Measurements from ENCODE around the gene NSMCE4A. TPM values are rescaled to one million over a fixed set of nuclear protein-coding genes. Genes with fewer than 3 reads are reported as not detected.
"Not testable (repeated sequence)": the region's sequence is repeated elsewhere in the genome, so short reads cannot be mapped to it uniquely, and the experiment has no call there.

NSMCE4A gene
- total RNA-seq, 1 donor from 2014 or later: 17.6 TPM

- Histone ChIP-seq H3K4me3 (ENCODE audit: low read depth, low read length) (no peak overlapping the region), H3K36me3 (ENCODE audit: control insufficient read depth, insufficient read depth, low read length) (no peaks in the 10 kb centered on the region), H3K27me3 (ENCODE audit: control insufficient read depth, insufficient read depth, low read length) (no peaks in the 10 kb centered on the region)
- DNase-seq (ENCODE audit: low read depth) (peak; percentile 55), FAIRE-seq (no peak)
- TF ChIP-seq CTCF (IDR thresholded peaks at IDR 0.05; ENCODE audit: insufficient read depth, low read length, severe bottlenecking): no peak
These were observed 19.5 kb upstream of the NSMCE4A start for GRCh38 chr10:121994429-121994941.

GRCh38 chr10:121991727-121992126 is 16.7 kb upstream of the NSMCE4A start:
- H3K36me3 ChIP-seq (ENCODE audit: control insufficient read depth, insufficient read depth, low read length); H3K4me3 ChIP-seq (ENCODE audit: low read depth, low read length); H3K27me3 ChIP-seq (ENCODE audit: control insufficient read depth, insufficient read depth, low read length); FAIRE-seq; DNase-seq (ENCODE audit: low read depth): not testable (repeated sequence)

- FAIRE-seq (no peak), DNase-seq (ENCODE audit: low read depth) (no peak)
- H3K4me3 ChIP-seq (ENCODE audit: low read depth, low read length): no peak overlapping the region
- H3K36me3 ChIP-seq (ENCODE audit: control insufficient read depth, insufficient read depth, low read length): no peaks in the 10 kb centered on the region
- TF ChIP-seq CTCF (IDR thresholded peaks at IDR 0.05; ENCODE audit: insufficient read depth, low read length, severe bottlenecking): no peak
- H3K27me3 ChIP-seq (ENCODE audit: control insufficient read depth, insufficient read depth, low read length): no peaks in the 10 kb centered on the region
These were observed 15.1 kb upstream of the NSMCE4A start for GRCh38 chr10:121990015-121990677.

DNA sequence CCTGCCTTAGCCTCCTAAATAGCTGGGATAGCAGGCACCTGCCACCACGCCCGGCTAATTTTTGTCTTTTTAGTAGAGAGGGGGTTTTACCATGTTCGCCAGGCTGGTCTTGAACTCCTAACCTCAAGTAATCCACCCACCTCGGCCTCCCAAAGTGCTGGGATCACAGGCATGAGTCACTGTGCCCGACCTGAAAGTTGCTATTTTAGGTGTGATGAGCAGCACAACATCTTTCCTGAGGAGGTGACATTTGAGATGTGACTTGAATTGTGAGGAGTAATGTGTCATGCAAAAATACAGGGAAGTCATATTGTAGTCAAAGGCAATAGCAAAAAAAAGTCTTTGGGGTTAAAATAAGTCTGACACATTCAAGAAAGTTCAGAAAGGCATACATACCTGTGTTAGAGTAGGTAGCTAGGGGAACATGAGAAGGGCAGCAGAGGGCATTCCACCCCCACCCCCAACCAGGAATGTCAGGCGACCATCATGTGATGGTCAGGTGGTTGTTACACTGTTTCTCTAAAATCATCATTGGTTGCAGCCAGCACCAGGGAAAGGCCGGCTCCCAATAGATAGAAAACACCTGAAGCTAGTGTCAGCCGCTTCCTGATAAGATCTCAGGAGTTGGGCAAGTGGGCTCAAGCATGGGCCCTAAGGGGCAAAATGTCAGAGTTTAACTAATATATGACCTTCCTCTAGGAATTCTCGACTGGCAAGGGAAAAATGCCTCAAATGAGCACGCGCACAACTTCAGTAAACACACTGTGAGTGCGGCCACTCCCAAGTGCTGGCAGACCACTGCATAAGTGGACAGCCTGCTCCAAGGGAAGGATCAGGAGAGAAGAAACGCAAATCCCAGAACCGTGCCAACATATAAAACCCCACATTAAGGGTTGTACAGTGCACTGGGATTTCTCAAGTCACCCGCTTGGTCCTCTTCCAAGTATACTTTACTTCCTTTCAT is 13.6 kb upstream of the NSMCE4A start, which contains the start of gene TACC2:
Gene TACC2 (plus strand): TSS at position 803 of the 964 bp plus-strand sequence. CDS start 32,819 bp downstream, outside the sequence.
- Histone ChIP-seq H3K36me3 (ENCODE audit: control insufficient read depth, insufficient read depth, low read length) (no peaks in the 10 kb centered on the region), H3K27me3 (ENCODE audit: control insufficient read depth, insufficient read depth, low read length) (no peaks in the 10 kb centered on the region), H3K4me3 (ENCODE audit: low read depth, low read length) (no peak within 1 kb of the TSS)
- no peak for DNase-seq (ENCODE audit: low read depth)
- peak; percentile 68 for FAIRE-seq
- TF ChIP-seq CTCF (IDR thresholded peaks at IDR 0.05; ENCODE audit: insufficient read depth, low read length, severe bottlenecking): no peak

DNA sequence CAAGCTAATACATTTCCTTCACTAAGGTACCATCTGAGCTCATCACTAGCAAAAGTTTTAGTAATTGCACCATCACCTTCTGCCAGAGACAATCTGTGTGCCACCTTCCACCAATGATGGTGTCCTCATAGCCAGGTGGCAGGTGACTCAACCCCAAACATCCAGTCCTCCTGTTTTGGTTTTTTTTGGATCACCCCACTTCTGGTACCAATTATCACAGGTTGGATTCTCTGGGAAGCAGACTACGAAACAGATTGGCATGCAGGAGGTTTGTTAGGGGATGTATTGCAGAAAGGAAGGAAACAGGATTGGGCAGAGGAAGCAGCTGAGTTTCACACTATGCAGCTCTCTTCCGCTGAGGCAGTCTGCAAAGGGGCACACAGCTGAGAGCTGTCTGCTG is 9.4 kb upstream of the NSMCE4A start:
- H3K36me3 ChIP-seq (ENCODE audit: control insufficient read depth, insufficient read depth, low read length): no peaks in the 10 kb centered on the region
- FAIRE-seq (no peak), DNase-seq (ENCODE audit: low read depth) (no peak)
- H3K4me3 ChIP-seq (ENCODE audit: low read depth, low read length): no peak overlapping the region
- no peak for TF ChIP-seq CTCF (IDR thresholded peaks at IDR 0.05; ENCODE audit: insufficient read depth, low read length, severe bottlenecking)
- H3K27me3 ChIP-seq (ENCODE audit: control insufficient read depth, insufficient read depth, low read length): no peaks in the 10 kb centered on the region

DNA sequence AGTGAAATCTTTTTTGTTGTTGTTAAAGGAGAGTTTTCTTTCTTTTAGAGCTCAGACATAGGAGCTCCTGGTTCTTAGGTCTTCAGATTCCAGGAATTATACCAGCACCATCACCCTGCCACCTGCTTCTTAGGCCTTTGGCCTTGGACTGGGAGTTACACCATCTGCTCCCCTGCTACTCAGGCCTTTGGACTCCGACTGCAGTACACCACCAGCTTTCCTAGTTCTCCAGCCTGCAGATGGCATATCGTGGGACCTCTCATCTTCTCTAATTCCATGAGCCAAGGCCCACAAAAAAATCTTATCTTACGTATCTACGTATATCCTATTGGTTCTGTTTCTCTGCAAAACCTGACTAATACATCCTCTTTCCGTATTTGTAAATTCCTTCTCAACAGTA is 8.8 kb upstream of the NSMCE4A start:
- H3K36me3 ChIP-seq (ENCODE audit: control insufficient read depth, insufficient read depth, low read length): no peaks in the 10 kb centered on the region
- no peak overlapping the region for H3K4me3 ChIP-seq (ENCODE audit: low read depth, low read length)
- DNase-seq (ENCODE audit: low read depth) (no peak), FAIRE-seq (no peak)
- TF ChIP-seq CTCF (IDR thresholded peaks at IDR 0.05; ENCODE audit: insufficient read depth, low read length, severe bottlenecking): no peak
- H3K27me3 ChIP-seq (ENCODE audit: control insufficient read depth, insufficient read depth, low read length): no peaks in the 10 kb centered on the region

All from bronchial epithelial cell (primary cell).